Mucosa of descending colon (tissue), 3 donors: Measurements from ENCODE around the gene PSAT1. TPM values are rescaled to one million over a fixed set of nuclear protein-coding genes. Genes with fewer than 3 reads are reported as not detected.

ENCODE experiments used
- ATAC-seq: fragments of 200-7000 bp; cut with Tn5 transposase; one replicate; pipeline ENCODE4 v1.9.1; 2020; ENCODE audit warnings: mild to moderate bottlenecking, moderate library complexity
- DNase-seq, 3 donors: peaks; one replicate each; pipeline ENCODE4 v3.0.0-alpha.2; 2020
- H3K36me3 ChIP-seq: fragments of 200-600 bp; one replicate; pipeline ENCODE4 v1.8.0; 2021; ENCODE audit warnings: low read depth, mild to moderate bottlenecking
- H3K4me1 ChIP-seq: fragments of 200-600 bp; one replicate; pipeline ENCODE4 v1.8.0; 2021; ENCODE audit warnings: low read depth, mild to moderate bottlenecking
- H3K4me3 ChIP-seq: fragments of 200-600 bp; one replicate; pipeline ENCODE4 v1.8.0; 2021; ENCODE audit warnings: mild to moderate bottlenecking
- H3K9me3 ChIP-seq: fragments of 200-600 bp; one replicate; pipeline ENCODE4 v1.8.0; 2021; ENCODE audit warnings: mild to moderate bottlenecking
- CTCF ChIP-seq: fragments of 200-600 bp; IDR thresholded peaks from one replicate; pipeline ENCODE4 v1.8.0; 2022; ENCODE audit warnings: antibody characterized with exemption, mild to moderate bottlenecking
- intact Hi-C, 2 donors: fragments of 100-400 bp; cut with DNase I in 1 of 2; cut with micrococcal nuclease in 1 of 2; formaldehyde crosslinking; loops; one replicate each; pipeline versions ENCODE4 v1.11.0 to v1.11.1; 2022; cut with DNase I, micrococcal nuclease
- total RNA-seq, 3 donors: library from RNA; stranded (reverse); fragmentation: NEBNext Ultra II Directional in 2 of 3; extraction: Animal tissue kit (Norgen Biotek cat#: 25700) in 2 of 3; gene quantifications; one replicate each; pipeline versions ENCODE4 v1.2.1 to v1.2.4, GENCODE V29; 2021 to 2023
- donor health status: DM: no; HTN: no; CAD: no; lungs with moderate emphysema.
- donor health status: DM: no; HTN: no; CAD: no.
- donor health status: DM: no; HTN: yes; CAD: no.

The PSAT1 gene
- total RNA-seq, 3 donors from 2014 or later, result 1.2 to 7.2 (median 3.4) TPM

- Histone ChIP-seq H3K36me3 (no peaks in the 10 kb centered on the region), H3K4me3 (no peak overlapping the region), H3K4me1 (no peaks in the 10 kb centered on the region), H3K9me3 (no peaks in the 10 kb centered on the region)
- DNase-seq (no peak), ATAC-seq (no peak)
- intact Hi-C loops, result loop anchor here (5.0 to 10.0 kb wide), 2 partner anchors 103 to 106 kb away; no protein-coding TSS in a partner anchor
- no peak for TF ChIP-seq CTCF
These were observed 35.4 kb upstream of the PSAT1 start for GRCh38 chr9:78261403-78262001.

DNA sequence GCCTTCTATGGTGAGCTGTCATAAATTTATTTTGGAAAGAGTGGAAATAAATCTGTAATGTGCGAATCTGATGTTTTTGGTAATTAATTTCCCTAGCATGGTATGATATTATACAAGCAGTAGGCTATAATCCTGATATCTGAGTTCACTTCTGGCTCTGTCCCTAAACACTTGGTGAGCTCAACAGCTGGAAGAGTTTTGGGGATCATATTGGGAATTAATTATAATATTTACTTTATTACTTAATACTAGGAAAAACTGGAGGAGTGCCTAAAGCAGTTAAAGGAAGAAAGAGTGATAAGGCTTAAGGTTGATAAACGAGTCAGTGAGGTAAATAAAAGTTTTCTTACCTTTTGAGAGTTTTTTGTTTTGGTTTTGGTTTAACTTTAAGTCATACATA lies 34.3 kb upstream of the PSAT1 start:
- Histone ChIP-seq H3K4me1 (no peaks in the 10 kb centered on the region), H3K9me3 (no peaks in the 10 kb centered on the region), H3K36me3 (no peaks in the 10 kb centered on the region), H3K4me3 (no peak overlapping the region)
- DNase-seq (no peak), ATAC-seq (no peak)
- TF ChIP-seq CTCF, result no peak
- intact Hi-C loops, result loop anchor here (5.0 to 10.0 kb wide), 2 partner anchors 102 to 105 kb away; no protein-coding TSS in a partner anchor

- Histone ChIP-seq H3K4me3 (no peak overlapping the region), H3K9me3 (no peaks in the 10 kb centered on the region), H3K36me3 (no peaks in the 10 kb centered on the region), H3K4me1 (no peaks in the 10 kb centered on the region)
- no peak for DNase-seq
- ATAC-seq, result no peak
- no peak for TF ChIP-seq CTCF
- intact Hi-C loops, result loop anchor here in 1 of 2 donors (10.0 kb wide), 1 partner anchor 97 kb away; no protein-coding TSS in a partner anchor
These were observed 29.0 kb upstream of the PSAT1 start for GRCh38 chr9:78267889-78268288.

DNA sequence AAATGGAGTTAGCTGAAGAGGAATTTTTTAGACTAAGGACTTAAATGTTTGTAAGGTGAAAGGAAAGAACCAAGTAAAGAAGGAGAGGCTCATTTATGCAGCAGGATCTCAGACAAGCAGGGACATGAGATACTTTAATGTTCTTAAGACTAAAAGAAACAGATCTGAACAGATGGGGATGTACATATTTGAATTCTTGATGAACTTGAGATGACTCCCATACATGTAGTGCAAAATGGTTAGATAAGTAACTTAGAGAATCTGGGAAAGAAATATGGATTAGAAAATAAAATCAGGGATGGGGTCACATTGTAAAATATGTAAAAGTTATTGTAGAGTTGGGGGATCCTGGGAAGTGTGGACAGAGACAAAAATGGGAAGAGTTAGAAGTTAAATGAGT lies 27.1 kb upstream of the PSAT1 start:
- TF ChIP-seq CTCF, result no peak
- no peaks in the 10 kb centered on the region for H3K4me1 ChIP-seq
- no peak overlapping the region for H3K4me3 ChIP-seq
- no peaks in the 10 kb centered on the region for H3K9me3 ChIP-seq
- intact Hi-C loops, result loop anchor here in 1 of 2 donors (10.0 kb wide), 1 partner anchor 95 kb away; no protein-coding TSS in a partner anchor
- H3K36me3 ChIP-seq, result no peaks in the 10 kb centered on the region
- ATAC-seq (no peak), DNase-seq (no peak)

- Histone ChIP-seq H3K9me3 (no peaks in the 10 kb centered on the region), H3K4me3 (no peak overlapping the region), H3K36me3 (no peaks in the 10 kb centered on the region), H3K4me1 (no peaks in the 10 kb centered on the region)
- DNase-seq (no peak), ATAC-seq (no peak)
- TF ChIP-seq CTCF, result no peak
- intact Hi-C loops, result no loop called here
These were observed 24.6 kb upstream of the PSAT1 start for GRCh38 chr9:78272307-78272706.
